Body of pancreas (tissue), 4 donors: Measurements from ENCODE around the gene CEP95.

Source experiments
- POLR2A ChIP-seq, 3 donors: fragments of 450-650 bp; IDR thresholded peaks; one replicate each; pipeline ENCODE4 v1.6.1; 2016; ENCODE audit warnings: antibody characterized with exemption in 3 of 3, mild to moderate bottlenecking in 2 of 3
- TF ChIP-seq, protein P1 (sequence below), 7 experiments: fragments of 450-650 bp in 4 of 7; fragments of 200-600 bp in 3 of 7; sonication (generic) in 3 of 7; IDR thresholded peaks; one replicate each; pipeline ENCODE4 v1.5.1; 2016 to 2019; ENCODE audit warnings: antibody characterized with exemption in 7 of 7

DNA sequence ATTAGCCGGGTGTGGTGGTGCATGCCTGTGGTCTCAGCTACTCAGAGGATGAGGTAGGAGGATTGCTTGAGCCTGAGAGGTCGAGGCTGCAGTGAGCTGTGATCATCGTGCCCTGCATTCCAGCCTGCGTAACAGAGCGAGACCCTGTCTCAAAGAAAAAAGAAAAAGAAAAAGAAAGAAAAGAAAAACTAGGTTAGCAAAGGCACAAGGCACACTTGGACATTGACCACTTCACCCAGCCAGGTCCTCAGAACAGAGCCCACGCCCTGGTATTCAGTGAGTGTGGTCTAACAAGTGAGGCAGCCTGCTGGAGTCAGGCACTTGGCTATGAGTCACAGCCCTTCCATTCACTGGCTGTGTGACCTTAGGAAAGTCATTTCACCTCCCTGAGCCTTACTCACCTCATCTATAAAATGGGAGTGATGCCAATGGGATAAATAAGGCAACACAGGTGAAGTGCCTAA, 47.5 kb upstream of the CEP95 start:
- TF ChIP-seq POLR2A (IDR thresholded peaks at IDR 0.05), result no peak
- TF ChIP-seq, protein P1, sequence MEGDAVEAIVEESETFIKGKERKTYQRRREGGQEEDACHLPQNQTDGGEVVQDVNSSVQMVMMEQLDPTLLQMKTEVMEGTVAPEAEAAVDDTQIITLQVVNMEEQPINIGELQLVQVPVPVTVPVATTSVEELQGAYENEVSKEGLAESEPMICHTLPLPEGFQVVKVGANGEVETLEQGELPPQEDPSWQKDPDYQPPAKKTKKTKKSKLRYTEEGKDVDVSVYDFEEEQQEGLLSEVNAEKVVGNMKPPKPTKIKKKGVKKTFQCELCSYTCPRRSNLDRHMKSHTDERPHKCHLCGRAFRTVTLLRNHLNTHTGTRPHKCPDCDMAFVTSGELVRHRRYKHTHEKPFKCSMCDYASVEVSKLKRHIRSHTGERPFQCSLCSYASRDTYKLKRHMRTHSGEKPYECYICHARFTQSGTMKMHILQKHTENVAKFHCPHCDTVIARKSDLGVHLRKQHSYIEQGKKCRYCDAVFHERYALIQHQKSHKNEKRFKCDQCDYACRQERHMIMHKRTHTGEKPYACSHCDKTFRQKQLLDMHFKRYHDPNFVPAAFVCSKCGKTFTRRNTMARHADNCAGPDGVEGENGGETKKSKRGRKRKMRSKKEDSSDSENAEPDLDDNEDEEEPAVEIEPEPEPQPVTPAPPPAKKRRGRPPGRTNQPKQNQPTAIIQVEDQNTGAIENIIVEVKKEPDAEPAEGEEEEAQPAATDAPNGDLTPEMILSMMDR (IDR thresholded peaks at IDR 0.05), result no peak
